HG02588 (cell line): ENCODE measurements around the gene TUT4.

ENCODE experiments used
- ATAC-seq: cut with Tn5 transposase; IDR thresholded peaks from one replicate; pipeline ENCODE4 v1.9.1; 2021; ENCODE audit warnings: mild to moderate bottlenecking, moderate library complexity; ENCODE audit not compliant: unreplicated experiment

The TUT4 gene

GRCh38 chr1:52533713-52534112, 19.2 kb downstream of the TUT4 start:
- no peak for ATAC-seq

DNA sequence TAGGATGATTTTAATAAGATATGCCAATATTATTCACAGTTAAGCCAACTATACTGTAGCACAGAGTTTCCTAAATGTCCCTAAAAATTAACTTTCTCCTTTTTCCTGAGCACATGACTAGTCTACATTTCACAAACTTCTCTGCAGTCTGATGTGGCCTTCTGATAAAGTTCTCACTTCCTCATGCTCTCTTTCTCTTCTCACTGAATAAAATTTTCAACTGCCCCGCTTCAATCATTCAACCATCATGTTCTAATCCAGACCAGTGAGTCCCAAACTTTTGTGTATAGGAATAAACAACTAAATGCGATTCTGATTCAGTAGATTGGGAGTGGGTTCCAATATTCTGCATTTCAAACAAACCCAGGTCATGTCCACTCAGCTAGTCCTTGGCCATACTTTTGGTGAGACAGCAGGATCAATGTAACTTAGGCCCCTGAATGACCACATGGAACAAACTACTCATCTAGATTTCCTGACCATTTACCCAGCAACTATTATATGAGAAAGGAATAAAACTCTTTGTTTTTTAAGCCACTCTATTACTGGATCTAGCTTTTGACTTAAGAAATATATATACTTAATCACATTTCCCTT, 20.1 kb downstream of the TUT4 start:
- ATAC-seq: no peak

DNA sequence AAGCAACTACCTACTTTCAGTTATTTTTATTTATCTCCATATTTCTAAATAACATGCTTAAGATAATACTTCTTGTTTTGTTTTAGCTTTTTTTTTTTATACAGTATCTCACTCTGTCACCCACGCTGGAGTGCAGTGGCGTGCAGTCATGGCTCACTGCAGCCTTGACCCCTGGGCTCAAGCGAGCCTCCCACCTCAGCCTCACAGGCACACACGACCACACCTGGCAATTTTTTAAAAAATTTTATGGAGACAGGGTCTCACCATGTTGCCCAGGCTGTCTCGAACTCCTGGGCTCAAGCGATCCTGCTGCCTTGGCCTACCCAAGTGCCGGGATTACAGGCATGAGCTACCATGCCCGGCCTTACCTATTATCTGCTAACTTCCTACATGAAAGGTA, 20.6 kb downstream of the TUT4 start:
- no peak for ATAC-seq

GRCh38 chr1:52531249-52531872, 21.5 kb downstream of the TUT4 start:
- ATAC-seq: no peak

GRCh38 chr1:52530563-52531144, 22.2 kb downstream of the TUT4 start:
- no peak for ATAC-seq

DNA sequence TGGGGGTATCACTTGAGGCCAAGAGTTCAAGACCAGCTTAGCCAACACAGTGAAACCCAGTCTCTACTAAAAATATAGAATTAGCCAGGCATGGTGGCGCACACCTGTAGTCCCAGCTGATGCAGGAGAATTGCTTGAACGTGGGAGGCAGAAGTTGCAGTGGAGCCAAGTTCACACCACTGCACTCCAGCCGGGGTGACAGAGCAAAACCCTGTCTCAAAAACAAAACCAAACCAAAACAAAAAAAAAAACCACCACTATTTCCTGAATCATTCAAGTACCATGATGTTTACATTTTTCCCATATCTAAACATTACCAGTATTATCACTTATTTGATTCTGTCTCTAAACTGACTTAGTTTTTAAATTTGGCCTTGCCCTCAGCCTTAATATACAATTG, 29.5 kb downstream of the TUT4 start:
- ATAC-seq: no peak

DNA sequence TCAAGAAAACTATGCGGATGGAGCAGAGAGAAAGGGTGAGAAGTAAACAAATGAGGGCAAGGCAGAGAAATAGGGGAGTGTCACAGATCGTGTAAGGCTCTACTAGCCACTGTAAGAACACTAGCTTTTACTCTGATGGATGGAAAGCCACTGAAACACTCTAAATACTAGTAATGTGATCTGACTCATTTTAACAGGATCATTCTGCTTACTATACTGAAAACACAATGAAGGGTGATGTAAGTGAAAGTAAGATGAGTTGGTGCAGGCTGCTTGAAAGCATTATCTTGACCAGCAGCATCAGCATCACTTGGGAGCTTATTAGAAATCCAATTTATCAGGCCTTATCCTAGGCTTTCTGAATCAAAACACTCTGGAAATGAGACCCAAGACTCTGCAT, 32.7 kb downstream of the TUT4 start:
- no peak for ATAC-seq

GRCh38 chr1:52518962-52519361, 33.9 kb downstream of the TUT4 start:
- no peak for ATAC-seq

DNA sequence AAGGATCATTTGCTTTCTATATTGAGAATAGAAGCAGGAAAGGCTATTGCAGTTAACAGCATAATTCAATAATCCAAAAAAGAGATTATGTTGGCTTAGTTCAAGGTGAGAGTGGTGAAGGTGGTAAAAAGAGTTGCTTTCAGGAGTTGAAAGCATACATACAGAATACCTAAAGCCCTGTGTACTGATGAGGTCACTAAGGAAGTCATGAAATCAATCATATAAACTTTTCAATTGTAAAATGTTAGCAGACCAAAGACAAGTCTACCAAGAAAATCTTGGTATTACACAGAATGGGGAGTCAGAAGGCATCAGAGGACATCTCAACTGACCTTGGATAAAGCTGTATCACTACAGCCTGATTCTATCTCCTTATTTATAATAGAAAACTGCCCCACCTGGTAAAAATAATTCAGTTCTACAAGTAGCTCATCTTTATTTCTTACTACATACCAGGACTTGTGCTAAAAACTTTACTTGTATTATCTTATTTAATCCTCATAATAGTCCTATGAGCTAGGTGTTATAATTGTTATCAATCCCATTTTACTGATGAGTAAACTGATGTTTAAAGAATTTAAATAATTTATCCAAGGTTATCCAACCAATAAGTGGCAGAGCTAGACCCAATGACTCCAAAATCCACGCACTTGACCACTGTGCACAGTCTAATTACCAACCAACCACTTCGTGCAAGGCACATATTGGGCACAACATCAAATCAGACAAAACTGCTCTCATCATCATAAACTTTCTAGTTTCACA, 40.9 kb downstream of the TUT4 start:
- no peak for ATAC-seq

DNA sequence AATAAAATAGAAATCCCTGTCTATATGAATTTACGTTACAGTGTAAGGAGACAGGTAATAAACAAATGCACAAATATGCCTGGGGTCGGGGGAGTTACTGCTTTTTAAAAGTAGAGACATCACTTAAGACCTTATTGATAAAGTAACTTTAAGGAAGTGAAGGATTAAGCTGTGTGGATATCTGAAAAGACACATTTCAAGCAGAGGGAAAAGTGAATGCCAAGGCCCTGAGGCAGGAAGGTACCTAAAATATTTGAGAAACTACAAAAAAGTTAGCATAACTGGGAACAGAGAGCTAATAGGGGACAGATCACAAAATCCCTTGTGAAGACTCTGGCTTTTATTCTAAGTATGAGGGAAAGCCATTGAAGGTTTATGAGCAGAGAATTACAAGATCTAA, 41.5 kb downstream of the TUT4 start:
- no peak for ATAC-seq

DNA sequence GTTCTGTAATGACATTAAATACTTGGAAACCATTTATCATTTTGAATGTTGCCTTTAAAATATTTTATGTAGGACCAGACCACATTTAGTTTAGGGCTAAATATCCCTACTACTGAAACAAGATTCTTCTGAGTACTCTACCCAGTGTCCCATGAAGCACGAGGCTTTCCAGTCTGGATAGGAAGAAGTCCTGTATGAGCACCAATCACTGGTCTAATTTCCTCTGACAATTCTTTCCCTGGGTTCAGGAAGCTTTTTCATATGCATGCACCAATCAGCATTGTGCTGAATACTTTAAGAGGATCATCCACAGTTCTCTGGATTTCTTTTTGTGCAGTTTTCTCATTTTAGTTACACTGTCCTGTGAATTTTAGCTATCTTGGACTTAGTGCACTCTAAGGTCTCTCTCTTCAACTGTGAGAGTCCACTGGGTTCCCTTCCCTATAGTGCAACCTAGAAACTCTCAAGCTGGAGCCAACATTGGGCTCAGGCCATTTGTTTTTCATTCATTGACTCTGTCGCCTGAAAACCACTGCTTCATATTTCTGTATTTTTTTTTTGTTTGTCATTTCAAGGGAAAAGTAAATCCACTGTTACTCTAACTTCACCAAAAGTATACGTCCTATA, 45.9 kb downstream of the TUT4 start:
- ATAC-seq: no peak

DNA sequence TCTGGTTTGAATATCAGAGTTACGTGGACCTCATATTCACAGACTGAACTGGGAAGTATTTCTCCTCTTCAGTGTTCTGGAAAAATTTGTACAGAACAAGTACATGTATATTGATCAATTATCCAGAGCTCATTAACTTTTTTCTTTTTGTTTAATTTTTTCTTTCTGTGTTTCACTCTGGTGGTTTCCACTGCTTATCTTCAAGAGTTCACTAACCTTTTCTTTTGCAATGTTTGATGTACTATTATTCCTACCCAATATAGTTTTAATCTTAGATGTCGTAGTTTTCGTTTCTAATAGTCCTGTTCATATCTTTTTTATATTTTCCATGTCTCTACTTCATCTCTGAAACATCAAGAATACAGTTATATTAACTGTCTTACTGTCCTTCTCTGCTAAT, 46.5 kb downstream of the TUT4 start:
- no peak for ATAC-seq

DNA sequence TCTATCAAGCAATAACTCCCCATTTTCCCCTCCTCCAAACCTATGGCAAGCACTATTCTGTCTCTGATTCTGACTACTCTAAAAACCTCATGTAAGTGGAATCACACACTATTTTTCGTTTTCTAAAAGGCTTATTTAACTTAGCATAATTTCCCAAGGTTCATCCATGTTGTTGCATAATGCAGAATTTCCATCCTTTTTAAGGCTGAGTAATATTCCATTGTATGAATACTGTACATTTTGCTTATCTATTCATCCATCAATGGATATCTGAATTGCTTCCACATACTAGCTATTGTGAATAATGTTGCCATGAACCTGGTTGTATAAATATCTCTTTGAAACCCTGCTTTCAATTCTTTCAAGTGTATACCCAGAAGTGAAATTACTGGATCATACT, 48.2 kb downstream of the TUT4 start:
- ATAC-seq: no peak

GRCh38 chr1:52503706-52504105, 49.2 kb downstream of the TUT4 start:
- no peak for ATAC-seq

DNA sequence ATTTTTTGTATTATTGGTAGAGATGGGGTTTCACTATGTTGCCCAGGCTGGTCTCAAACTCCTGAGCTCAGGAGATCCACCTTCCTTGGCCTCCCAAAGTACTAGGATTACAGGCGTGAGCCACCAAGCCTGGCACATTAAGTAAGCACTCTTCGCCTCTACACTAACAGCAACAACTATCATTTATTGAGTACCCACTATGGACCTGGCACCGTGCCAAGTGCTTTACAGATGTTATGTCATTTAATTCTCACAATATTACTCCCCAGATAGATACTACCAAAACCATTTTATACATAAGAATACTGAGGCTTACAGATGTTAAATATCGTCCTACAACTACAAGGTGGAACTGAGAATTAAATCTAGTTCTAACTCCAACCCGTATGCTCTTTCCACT, 50.1 kb downstream of the TUT4 start:
- no peak for ATAC-seq

DNA sequence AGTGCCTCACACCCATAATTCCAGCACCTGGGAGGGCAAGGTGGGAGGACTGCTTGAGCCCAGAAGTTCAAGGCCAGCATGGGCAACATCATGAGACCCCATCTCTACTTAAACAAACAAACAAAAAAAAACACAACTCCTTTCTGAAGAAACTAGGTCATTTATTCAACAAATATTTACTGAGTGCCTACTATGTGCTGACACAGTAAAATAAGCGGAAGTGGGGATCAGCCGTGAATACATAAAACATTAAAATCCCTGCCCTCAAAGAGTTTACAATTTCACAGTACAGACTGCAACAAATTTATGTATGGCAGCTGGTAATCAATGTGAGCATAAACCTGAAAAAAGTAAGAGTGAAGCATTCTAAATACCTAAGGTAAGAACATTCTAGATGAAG, 65.3 kb downstream of the TUT4 start:
- ATAC-seq: no peak

DNA sequence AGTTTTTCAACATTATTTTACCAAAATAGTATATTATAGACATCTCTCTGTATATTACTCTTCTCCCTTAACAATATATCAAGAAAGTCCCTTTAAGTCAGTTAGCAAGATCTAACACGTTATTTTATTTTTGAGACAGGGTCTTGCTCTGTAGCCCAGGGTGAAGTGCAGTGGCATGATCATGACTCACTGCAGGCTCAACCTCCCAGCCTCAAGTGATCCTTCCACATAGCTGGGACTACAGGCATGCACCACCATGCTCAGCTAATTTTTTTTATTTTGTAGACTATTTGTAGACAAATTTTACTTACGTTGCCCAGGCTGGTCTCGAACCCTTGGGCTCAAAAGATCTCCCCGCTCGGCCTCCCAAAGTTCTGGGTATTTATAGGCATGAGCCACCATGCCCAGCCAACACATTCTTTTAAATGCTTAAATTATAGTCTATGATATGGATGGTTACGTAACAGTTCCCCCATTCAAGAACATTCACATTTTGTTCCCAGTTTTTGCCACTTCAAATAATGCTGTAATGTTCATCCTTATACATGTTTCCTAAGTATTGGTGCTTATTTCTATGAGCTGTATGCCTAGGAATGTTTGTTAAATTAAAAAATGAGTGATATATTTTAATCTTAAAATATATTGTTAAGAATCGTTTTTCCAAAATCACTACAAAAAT, 70.4 kb downstream of the TUT4 start:
- ATAC-seq: no peak

DNA sequence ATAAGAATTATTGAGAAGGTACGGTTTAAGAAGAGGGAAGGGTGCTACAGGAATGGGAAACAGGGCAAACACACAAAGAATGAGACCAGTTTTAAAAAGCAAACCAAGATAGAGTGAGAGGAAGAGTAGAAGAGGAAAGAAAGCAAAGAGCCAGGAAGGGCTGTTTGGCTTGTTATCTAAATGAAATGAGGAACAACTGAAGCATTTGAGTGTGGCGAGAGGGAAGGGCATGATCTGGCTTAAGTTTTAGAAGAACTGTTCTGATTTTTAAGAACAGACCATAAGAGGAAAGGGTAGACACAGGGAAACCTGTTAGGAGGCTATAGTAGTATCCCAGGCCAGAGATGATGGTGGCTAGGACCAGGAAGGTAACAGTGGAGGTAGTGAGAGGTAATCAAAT, 73.8 kb downstream of the TUT4 start:
- no peak for ATAC-seq

DNA sequence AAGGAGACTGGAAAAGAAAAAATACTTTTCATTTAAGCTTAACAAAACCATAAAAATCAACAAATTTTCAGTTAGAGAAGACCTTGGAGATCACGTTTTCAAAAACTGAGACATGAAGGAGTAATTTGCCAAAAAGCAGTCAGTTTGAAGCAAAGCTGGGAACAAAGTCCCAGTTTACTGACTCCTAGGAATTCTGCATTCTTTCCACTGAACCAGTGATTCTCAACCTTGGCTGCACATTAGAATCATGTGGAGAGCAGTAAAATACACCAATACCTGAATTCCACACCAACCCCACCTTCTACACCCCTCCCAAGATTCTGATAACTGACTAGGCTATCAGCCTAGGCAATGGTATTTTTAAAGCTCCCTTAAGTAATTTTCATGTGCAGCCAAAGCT, 75.0 kb downstream of the TUT4 start:
- no peak for ATAC-seq

- ATAC-seq: no peak
These were observed 75.9 kb downstream of the TUT4 start for GRCh38 chr1:52476943-52477342.

- ATAC-seq: no peak
These were observed 78.1 kb downstream of the TUT4 start for GRCh38 chr1:52474807-52475206.
